H1 (cell line): ENCODE data around the gene ZAP70. TPM values are rescaled to one million over a fixed set of nuclear protein-coding genes. Genes with fewer than 3 reads are reported as not detected.

Source experiments
- CTCF ChIA-PET: fragments of 300-600 bp; sonication (Branson Sonifier 250); formaldehyde crosslinking; loops from one replicate; lab custom pipeline; 2021; ENCODE audit not compliant: partially characterized antibody; lab: Charles Lee
- POLR2A ChIA-PET: fragments of 300-600 bp; sonication (Branson Sonifier 250); formaldehyde crosslinking; loops from one replicate; lab custom pipeline; 2021; ENCODE audit warnings: inconsistent platforms; ENCODE audit not compliant: partially characterized antibody; lab: Charles Lee
- DNase-seq, 2 experiments: peaks; one replicate each; pipeline versions ENCODE4 v3.0.0 to v3.0.0-alpha.2; 2010 to 2022; ENCODE audit warnings: low spot score in 2 of 2, low read depth in 1 of 2, mixed read lengths in 1 of 2
- FAIRE-seq: peaks from 2 replicates; lab custom pipeline; 2011; peaks lifted over from hg19 to GRCh38; lab: Jason Lieb, UNC
- H2AFZ ChIP-seq: 2 replicates; pipeline ENCODE4 v1.8.1; 2012; ENCODE audit warnings: low read length, inconsistent platforms
- H2AK5ac ChIP-seq: 2 replicates; pipeline ENCODE4 v1.6.1; 2013; ENCODE audit warnings: low read depth, low read length
- H2BK120ac ChIP-seq: replicated peaks from 2 replicates; pipeline ENCODE3; 2013; ENCODE audit warnings: low read depth, low read length, inconsistent platforms
- H2BK12ac ChIP-seq: 2 replicates; pipeline ENCODE4 v1.6.1; 2013; ENCODE audit warnings: low read depth, low read length
- H2BK15ac ChIP-seq: 2 replicates; pipeline ENCODE4 v1.6.1; 2013; ENCODE audit warnings: low read length
- H2BK20ac ChIP-seq: 2 replicates; pipeline ENCODE4 v1.6.1; 2013; ENCODE audit warnings: low read length
- H2BK5ac ChIP-seq: 2 replicates; pipeline ENCODE4 v1.6.1; 2013; ENCODE audit warnings: low read depth, low read length
- H3K14ac ChIP-seq: 2 replicates; pipeline ENCODE4 v1.6.1; 2013; ENCODE audit warnings: inconsistent platforms; ENCODE audit not compliant: insufficient read length
- H3K18ac ChIP-seq: 2 replicates; pipeline ENCODE4 v1.6.1; 2013; ENCODE audit warnings: low read length; ENCODE audit errors: extremely low read depth
- H3K23ac ChIP-seq: 2 replicates; pipeline ENCODE4 v1.6.1; 2013; ENCODE audit warnings: inconsistent platforms; ENCODE audit not compliant: insufficient read length
- H3K23me2 ChIP-seq: 2 replicates; pipeline ENCODE4 v1.6.1; 2013; ENCODE audit warnings: low read depth, low read length
- H3K27ac ChIP-seq: 2 replicates; pipeline ENCODE4 v1.6.1; 2011; ENCODE audit warnings: low read depth, low read length, inconsistent platforms
- H3K27me3 ChIP-seq, 4 experiments: replicated peaks in 1 of 4; 1 replicate in 1 of 4; 2 replicates in 3 of 4; pipeline versions ENCODE4 v1.6.1 to v1.8.1; 2011 to 2013; ENCODE audit warnings: low read length in 3 of 4, mild to moderate bottlenecking in 3 of 4, inconsistent platforms in 2 of 4, mixed read lengths in 2 of 4, moderate library complexity in 1 of 4; ENCODE audit not compliant: control insufficient read depth in 3 of 4, insufficient read depth in 3 of 4; ENCODE audit errors: extremely low read depth in 1 of 4
- H3K36me3 ChIP-seq, 4 experiments: 2 replicates each; pipeline versions ENCODE4 v1.6.1 to v1.8.1; 2011 to 2013; ENCODE audit warnings: mild to moderate bottlenecking in 4 of 4, low read length in 3 of 4, moderate library complexity in 2 of 4, control low read depth in 1 of 4, inconsistent platforms in 1 of 4; ENCODE audit not compliant: insufficient read depth in 4 of 4, control insufficient read depth in 2 of 4
- H3K4ac ChIP-seq: replicated peaks from 2 replicates; pipeline ENCODE3; 2013; ENCODE audit warnings: low read length, low read depth, mixed read lengths, inconsistent platforms; ENCODE audit not compliant: insufficient read length
- H3K4me1 ChIP-seq, 4 experiments: replicated peaks in 1 of 4; 1 replicate in 1 of 4; 2 replicates in 3 of 4; pipeline versions ENCODE4 v1.6.1 to v1.8.1; 2011 to 2013; ENCODE audit warnings: low read length in 3 of 4, inconsistent platforms in 2 of 4, mixed read lengths in 1 of 4; ENCODE audit not compliant: insufficient read depth in 4 of 4, control insufficient read depth in 3 of 4
- H3K4me2 ChIP-seq, 2 experiments: 2 replicates each; pipeline versions ENCODE4 v1.6.1 to v1.8.1; 2011 to 2013; ENCODE audit warnings: low read depth in 2 of 2, low read length in 2 of 2, control low read depth in 1 of 2, inconsistent platforms in 1 of 2, mild to moderate bottlenecking in 1 of 2; ENCODE audit not compliant: insufficient read depth in 1 of 2
- H3K4me3 ChIP-seq, 4 experiments: fragments of 200-600, 300-600 bp in 1 of 4; sonication (generic), shearing (Covaris generic), sonication (Bioruptor Twin) in 1 of 4; 2 replicates each; pipeline versions ENCODE4 v1.5.1 to v1.8.1; 2011 to 2016; ENCODE audit warnings: low read length in 4 of 4, low read depth in 3 of 4, control low read depth in 2 of 4, inconsistent platforms in 2 of 4, mild to moderate bottlenecking in 2 of 4, mixed read lengths in 1 of 4, moderate library complexity in 1 of 4; ENCODE audit not compliant: insufficient read depth in 2 of 4; ENCODE audit errors: extremely low read depth in 1 of 4
- H3K56ac ChIP-seq: replicated peaks from 2 replicates; pipeline ENCODE3; 2013; ENCODE audit warnings: low read depth, mild to moderate bottlenecking, mixed read lengths, low read length, inconsistent platforms; ENCODE audit not compliant: insufficient read length
- H3K79me1 ChIP-seq: 2 replicates; pipeline ENCODE4 v1.6.1; 2013; ENCODE audit warnings: low read depth, low read length, control low read depth
- H3K79me2 ChIP-seq, 2 experiments: 2 replicates each; pipeline versions ENCODE4 v1.6.1 to v1.8.1; 2012 to 2013; ENCODE audit warnings: low read length in 2 of 2, mild to moderate bottlenecking in 2 of 2, inconsistent platforms in 1 of 2; ENCODE audit not compliant: insufficient read depth in 2 of 2, control insufficient read depth in 1 of 2
- H3K9ac ChIP-seq, 4 experiments: replicated peaks in 1 of 4; 1 replicate in 1 of 4; 2 replicates in 3 of 4; pipeline versions ENCODE4 v1.6.1 to v1.8.1; 2011 to 2013; ENCODE audit warnings: low read depth in 3 of 4, low read length in 3 of 4, control low read depth in 2 of 4, mild to moderate bottlenecking in 2 of 4, moderate library complexity in 2 of 4, inconsistent platforms in 1 of 4; ENCODE audit errors: extremely low read depth in 1 of 4
- H3K9me3 ChIP-seq, 2 experiments: 2 replicates each; pipeline versions ENCODE4 v1.6.1 to v1.8.1; 2012 to 2013; ENCODE audit warnings: mild to moderate bottlenecking in 2 of 2, moderate library complexity in 2 of 2, control low read depth in 1 of 2, inconsistent platforms in 1 of 2, low read depth in 1 of 2, low read length in 1 of 2, mixed read lengths in 1 of 2; ENCODE audit not compliant: insufficient read depth in 2 of 2
- H4K20me1 ChIP-seq, 2 experiments: replicated peaks in 1 of 2; 2 replicates each; pipeline versions ENCODE3 to v1.8.1; 2011 to 2013; ENCODE audit warnings: inconsistent platforms in 2 of 2, low read length in 2 of 2, mild to moderate bottlenecking in 1 of 2; ENCODE audit not compliant: insufficient read depth in 2 of 2, control insufficient read depth in 1 of 2
- H4K5ac ChIP-seq: 2 replicates; pipeline ENCODE4 v1.6.1; 2013; ENCODE audit warnings: low read length, low read depth, mixed read lengths, inconsistent platforms; ENCODE audit not compliant: insufficient read length
- H4K8ac ChIP-seq: 2 replicates; pipeline ENCODE4 v1.8.0; 2013; ENCODE audit warnings: mild to moderate bottlenecking, moderate library complexity, low read length, inconsistent platforms; ENCODE audit not compliant: insufficient read depth; ENCODE audit errors: extremely low read depth
- H4K91ac ChIP-seq: replicated peaks from 2 replicates; pipeline ENCODE3; 2013; ENCODE audit warnings: low read length, mixed read lengths, inconsistent platforms; ENCODE audit not compliant: insufficient read length
- CEBPB ChIP-seq: IDR thresholded peaks from 2 replicates; pipeline ENCODE4 v1.6.1; 2012; ENCODE audit warnings: low read depth, low read length
- POLR2AphosphoS5 ChIP-seq: IDR thresholded peaks from 2 replicates; pipeline ENCODE4 v1.6.1; 2011; ENCODE audit warnings: low read depth, low read length
- POU5F1 ChIP-seq: IDR thresholded peaks from 2 replicates; pipeline ENCODE4 v1.6.1; 2011; ENCODE audit warnings: low read depth, mild to moderate bottlenecking, low read length, moderate library complexity
- SIN3A ChIP-seq, 2 experiments: IDR thresholded peaks in 1 of 2; conservative IDR thresholded peaks in 1 of 2; 2 replicates each; pipeline ENCODE4 v1.6.1; 2011 to 2012; ENCODE audit warnings: low read length in 2 of 2, improper control_type of control experiment in 1 of 2, low read depth in 1 of 2, mild to moderate bottlenecking in 1 of 2
- SUZ12 ChIP-seq: fragments of 200-600 bp; sonication (generic); IDR thresholded peaks from 2 replicates; pipeline ENCODE4 v1.6.1; 2012; ENCODE audit warnings: mild to moderate bottlenecking, inconsistent platforms, low read length, moderate library complexity, mixed read lengths
- TAF1 ChIP-seq: IDR thresholded peaks from 2 replicates; pipeline ENCODE4 v1.6.1; 2011; ENCODE audit warnings: mild to moderate bottlenecking, low read depth, low read length
- WGBS, 2 experiments: shearing (Covaris generic) in 1 of 2; methylation state at CpG; one replicate each; pipeline versions ENCODE4 v1.1.6 to v1.1.7; 2013 to 2015; ENCODE audit warnings: low lambda C conversion rate in 2 of 2, mixed read lengths in 2 of 2, inconsistent platforms in 1 of 2, low coverage in 1 of 2, missing lambda C conversion rate in 1 of 2; ENCODE audit not compliant: insufficient replicate concordance in 2 of 2, insufficient coverage in 1 of 2, insufficient read length in 1 of 2; ENCODE audit errors: extremely low coverage in 1 of 2, missing lambda C conversion rate in 1 of 2; 5-methylcytosine and 5-hydroxymethylcytosine counted together
- polyA plus RNA-seq, 7 experiments: library from polyadenylated mRNA; depleted of rRNA in 3 of 7; stranded (reverse) in 5 of 7; unstranded in 2 of 7; fragments of >200 nt in 5 of 7; fragments of 200-250 nt in 2 of 7; gene quantifications; 1 replicate in 5 of 7; 2 replicates in 1 of 7; 4 replicates in 1 of 7; pipeline versions ENCODE4 v1.2.1 to v1.2.3, GENCODE V29; 2011 to 2013; ENCODE audit warnings: missing spikeins in 2 of 7, mixed read lengths in 2 of 7
- total RNA-seq: library from RNA; stranded (reverse); fragmentation: NEBNext Ultra II Directional; extraction: Animal tissue kit (Norgen Biotek cat#: 25700); gene quantifications from 2 replicates; pipeline ENCODE4 v1.2.1, GENCODE V29; 2021
- TF ChIP-seq, protein P1 (sequence below), 3 experiments: IDR thresholded peaks; 1 replicate in 2 of 3; 2 replicates in 1 of 3; pipeline versions ENCODE4 v1.5.1 to v1.6.1; 2011; ENCODE audit warnings: low read length in 3 of 3, mild to moderate bottlenecking in 3 of 3, inconsistent platforms in 2 of 3, low read depth in 1 of 3, moderate library complexity in 1 of 3; ENCODE audit not compliant: insufficient read depth in 1 of 3; ENCODE audit errors: control extremely low read depth in 1 of 3

ZAP70 gene
- total and polyA plus RNA-seq, 2 of the 8 experiments (the other 6 are each of a cell fraction or from before 2014, with no cell fraction given), result 0.15 TPM; not detected in 1

DNA sequence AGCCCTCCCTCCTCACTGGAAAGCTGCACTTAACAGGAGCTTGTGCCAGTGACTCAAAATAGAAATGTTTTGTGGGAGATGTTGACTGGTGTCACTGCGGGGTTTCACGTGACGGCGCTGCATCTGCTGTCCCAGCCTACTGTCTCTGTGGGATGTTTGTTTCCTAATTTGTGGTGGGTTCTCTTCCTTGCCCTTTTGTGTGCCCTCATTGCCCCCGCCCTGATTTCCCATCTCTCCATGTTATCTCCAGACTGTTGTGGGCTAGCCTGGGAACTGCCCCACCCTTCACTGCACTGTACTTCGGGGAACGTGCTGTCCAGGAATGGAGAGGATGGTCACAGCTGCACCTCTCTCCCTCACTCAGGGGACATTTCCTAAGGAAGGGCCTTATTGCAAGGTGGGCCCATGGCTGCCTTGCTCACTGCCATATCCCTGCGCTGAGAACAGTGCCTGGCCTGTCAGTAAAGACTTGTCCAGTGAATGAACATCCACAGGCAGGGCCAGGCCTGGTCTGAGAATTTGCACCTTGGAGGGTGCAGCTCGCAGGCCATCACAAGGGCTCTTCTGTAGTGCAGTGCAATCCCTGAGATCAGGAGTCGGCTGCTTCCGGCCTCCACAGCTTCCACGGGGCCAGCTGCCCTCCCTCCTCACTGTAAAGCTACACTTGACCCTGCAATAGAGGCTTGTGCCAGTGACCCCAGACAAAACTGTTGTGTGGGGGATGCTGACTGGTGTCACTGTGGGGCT lies 18.1 kb downstream of the ZAP70 start:
- CTCF ChIA-PET, result interaction anchor here (0.9 to 11.0 kb wide), 4 partner anchors 9 to 141 kb away, joined by 3 to 105 read pairs (median 4); no protein-coding TSS in a partner anchor
- Histone ChIP-seq H3K23ac (no peak overlapping the region), H3K14ac (no peak overlapping the region), H3K27me3 (no peaks in the 10 kb centered on the region), H3K27ac (no peak overlapping the region), H2AK5ac (no peak overlapping the region), H3K9me3 (no peaks in the 10 kb centered on the region), H2AFZ (no peak overlapping the region), H3K9ac (no peak overlapping the region), H2BK15ac (no peak overlapping the region), H3K36me3 (no peaks in the 10 kb centered on the region), H3K79me2 (no peaks in the 10 kb centered on the region), H2BK120ac (no peak overlapping the region), H4K5ac (no peak overlapping the region), H4K8ac (peak overlapping the region; percentile 68; the same call in 1 of the 2 replicates), H3K4me1 (no peaks in the 10 kb centered on the region), H3K4me3 (no peak overlapping the region), H3K23me2 (no peaks in the 10 kb centered on the region), H2BK5ac (no peak overlapping the region), H2BK20ac (no peak overlapping the region), H3K4me2 (no peak overlapping the region), H4K20me1 (peaks cover 0 to 2% of the 10 kb centered on the region in 2 experiments), H3K56ac (no peak overlapping the region), H3K4ac (no peak overlapping the region), H3K79me1 (no peaks in the 10 kb centered on the region), H4K91ac (no peak overlapping the region), H3K18ac (no peak overlapping the region), H2BK12ac (no peak overlapping the region)
- FAIRE-seq (no peak), DNase-seq (no peak)
- POLR2A ChIA-PET, result interaction anchor here (1.1 kb wide), 1 partner anchor 10 kb away, joined by 3 read pairs; no protein-coding TSS in a partner anchor
- no peak for TF ChIP-seq SIN3A (conservative IDR thresholded peaks at IDR 0.05 in 1 of 2, IDR thresholded peaks at IDR 0.05 in 1 of 2; ENCODE audit: low read depth in 1 of 2, low read length in 2 of 2)
- TF ChIP-seq, protein P1, sequence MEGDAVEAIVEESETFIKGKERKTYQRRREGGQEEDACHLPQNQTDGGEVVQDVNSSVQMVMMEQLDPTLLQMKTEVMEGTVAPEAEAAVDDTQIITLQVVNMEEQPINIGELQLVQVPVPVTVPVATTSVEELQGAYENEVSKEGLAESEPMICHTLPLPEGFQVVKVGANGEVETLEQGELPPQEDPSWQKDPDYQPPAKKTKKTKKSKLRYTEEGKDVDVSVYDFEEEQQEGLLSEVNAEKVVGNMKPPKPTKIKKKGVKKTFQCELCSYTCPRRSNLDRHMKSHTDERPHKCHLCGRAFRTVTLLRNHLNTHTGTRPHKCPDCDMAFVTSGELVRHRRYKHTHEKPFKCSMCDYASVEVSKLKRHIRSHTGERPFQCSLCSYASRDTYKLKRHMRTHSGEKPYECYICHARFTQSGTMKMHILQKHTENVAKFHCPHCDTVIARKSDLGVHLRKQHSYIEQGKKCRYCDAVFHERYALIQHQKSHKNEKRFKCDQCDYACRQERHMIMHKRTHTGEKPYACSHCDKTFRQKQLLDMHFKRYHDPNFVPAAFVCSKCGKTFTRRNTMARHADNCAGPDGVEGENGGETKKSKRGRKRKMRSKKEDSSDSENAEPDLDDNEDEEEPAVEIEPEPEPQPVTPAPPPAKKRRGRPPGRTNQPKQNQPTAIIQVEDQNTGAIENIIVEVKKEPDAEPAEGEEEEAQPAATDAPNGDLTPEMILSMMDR (IDR thresholded peaks at IDR 0.05; ENCODE audit: control extremely low read depth in 1 of 3, insufficient read depth in 1 of 3, low read depth in 1 of 3, low read length in 3 of 3), result no peak
- no peak for TF ChIP-seq CEBPB
- TF ChIP-seq POU5F1, result no peak
- no peak for TF ChIP-seq SUZ12
- no peak for TF ChIP-seq TAF1
- TF ChIP-seq POLR2AphosphoS5, result no peak
- 91% methylated on average over 12 of the region's 12 CpGs; no CpG with 5 or more reads in 1 of the 2 experiments for WGBS, 2 experiments
